Measurements from ENCODE around the gene MRAP. TPM values are rescaled to one million over a fixed set of nuclear protein-coding genes. Genes with fewer than 3 reads are reported as not detected.

Gene MRAP
- total and polyA plus RNA-seq, 9 of the 15 experiments (the other 6 are each of a cell fraction or from before 2014, with no cell fraction given) = 0.63 to 2.3 TPM; not detected in 7

- TF ChIP-seq RREB1 (CRISPR knock-in tag; IDR thresholded peaks at IDR 0.05) = no peak
Observed at GRCh38 chr21:32328595-32328994, 29.9 kb downstream of the MRAP start (continued).

DNA sequence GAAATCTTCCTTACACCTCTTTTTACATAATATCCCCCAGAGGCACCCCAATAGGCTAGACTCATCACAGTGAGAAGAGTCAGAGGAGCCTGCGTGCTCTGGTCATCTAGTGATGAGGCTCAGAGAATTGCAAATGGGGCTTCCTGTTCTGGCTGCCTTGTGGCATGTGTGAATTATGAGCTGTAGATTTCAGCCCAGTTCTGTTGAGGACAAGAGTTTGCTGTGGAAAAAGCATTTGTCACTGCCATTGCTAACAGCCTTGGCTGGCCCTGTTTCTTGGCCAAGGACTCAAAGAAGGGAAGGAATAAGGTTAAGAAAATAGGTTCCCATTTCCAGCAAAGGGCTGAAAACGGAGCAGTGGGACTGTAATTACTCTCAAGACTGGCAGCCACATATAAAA is 30.7 kb downstream of the MRAP start:
- Histone ChIP-seq H3K9me3 (replicated peaks; ENCODE audit: control insufficient read depth, insufficient read depth, low read depth, low read length) (no peaks in the 10 kb centered on the region), H3K36me3 (ENCODE audit: control insufficient read depth, insufficient read depth, low read length) (peaks cover 99% of the 10 kb centered on the region), H2AFZ (ENCODE audit: low read depth, low read length) (no peak overlapping the region), H3K4me1 (replicated peaks in 1 of 2; ENCODE audit: control insufficient read depth in 2 of 2, insufficient read depth in 2 of 2, low read length in 2 of 2) (peaks cover 0 to 2% of the 10 kb centered on the region in 2 experiments; a peak in 1 of 5 replicates), H3K27ac (ENCODE audit: extremely low read depth, low read depth, low read length) (no peak overlapping the region), H3K9me1 (ENCODE audit: control insufficient read depth, insufficient read depth, low read length) (no peaks in the 10 kb centered on the region), H4K20me1 (replicated peaks; ENCODE audit: control insufficient read depth, insufficient read depth, low read length) (no peaks in the 10 kb centered on the region), H3K79me2 (ENCODE audit: control insufficient read depth, insufficient read depth, low read length) (no peaks in the 10 kb centered on the region), H3K9ac (ENCODE audit: insufficient read depth in 1 of 2, low read depth in 2 of 2, low read length in 2 of 2) (no peak overlapping the region), H3K27me3 (ENCODE audit: control insufficient read depth in 2 of 2, insufficient read depth in 2 of 2, low read length in 2 of 2) (no peaks in the 10 kb centered on the region), H3K4me3 (no peak overlapping the region), H3K4me2 (ENCODE audit: insufficient read depth, low read length) (no peak overlapping the region)
- ATAC-seq (no peak; the same call in 2 of the 3 replicates), FAIRE-seq (no peak), DNase-seq (ENCODE audit: extremely low read depth in 1 of 4, low spot score in 3 of 4) (no peak)
- TF ChIP-seq PBX2 (CRISPR knock-in tag; IDR thresholded peaks at IDR 0.05; ENCODE audit: low read depth) = no peak
- TF ChIP-seq PBX2 (tag; conservative IDR thresholded peaks at IDR 0.05; ENCODE audit: low read depth) = peak; percentile 95
- TF ChIP-seq ZNF324 (CRISPR knock-in tag; IDR thresholded peaks at IDR 0.05) = no peak
- TF ChIP-seq MEIS2 (IDR thresholded peaks at IDR 0.05; ENCODE audit: partially characterized antibody) = peak; percentile 59
- ChIA-PET POLR2A (interaction anchor here (1.1 to 1.7 kb wide), 2 partner anchors 15 to 316 kb away, joined by 4 to 5 read pairs; no protein-coding TSS in a partner anchor), CTCF (ENCODE audit: low intra/inter-chr PET ratio) (no interaction called here)
- in situ Hi-C loops (cut with MboI) (no loop called here), intact Hi-C loops (cut with micrococcal nuclease) (no loop called here)
- BruUV-seq (replicated peaks) = no TSS peak
- 92% methylated on average over 2 of the region's 2 CpGs for WGBS (ENCODE audit: insufficient coverage, low coverage, missing lambda C conversion rate)

Measured in K562 (cell line).